ENCODE measurements around the gene GAGE12J. TPM values are rescaled to one million over a fixed set of nuclear protein-coding genes. Genes with fewer than 3 reads are reported as not detected.
A peak's percentile ranks its signal among the peaks of the same experiment; 100 is the strongest.
"Not testable (repeated sequence)": the region's sequence is repeated elsewhere in the genome, so short reads cannot be mapped to it uniquely, and the experiment has no call there.

GAGE12J gene, protein sequence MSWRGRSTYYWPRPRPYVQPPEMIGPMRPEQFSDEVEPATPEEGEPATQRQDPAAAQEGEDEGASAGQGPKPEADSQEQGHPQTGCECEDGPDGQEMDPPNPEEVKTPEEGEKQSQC
- total RNA-seq, result not detected

DNA sequence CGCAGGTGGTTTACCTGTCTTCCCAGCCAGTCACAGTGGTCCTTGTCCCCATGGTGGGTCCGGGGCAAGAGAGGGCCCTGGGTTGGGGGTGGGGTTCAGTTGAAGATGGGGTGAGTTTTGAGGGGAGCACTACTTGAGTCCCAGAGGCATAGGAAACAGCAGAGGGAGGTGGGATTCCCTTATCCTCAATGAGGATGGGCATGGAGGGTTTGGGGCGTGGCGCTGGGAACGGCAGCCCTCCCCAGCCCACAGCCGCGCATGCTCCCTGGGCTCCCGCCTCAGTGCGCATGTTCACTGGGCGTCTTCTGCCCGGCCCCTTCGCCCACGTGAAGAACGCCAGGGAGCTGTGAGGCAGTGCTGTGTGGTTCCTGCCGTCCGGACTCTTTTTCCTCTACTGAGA is at the start of gene GAGE12J:
GAGE12J (plus strand) TSS at position 301 of the 400 bp plus-strand sequence. CDS start 1,157 bp downstream, outside the sequence.
- H3K36me3 ChIP-seq; ATAC-seq; H3K4me3 ChIP-seq; H3K27ac ChIP-seq; DNase-seq; intact Hi-C loops (cut with DNase I; ENCODE audit: low total_unique reads); H3K9me3 ChIP-seq; in situ Hi-C loops (cut with MboI; ENCODE audit: low sequenced_read_pairs in 4 of 4); H3K27me3 ChIP-seq; H3K4me1 ChIP-seq: not testable (repeated sequence)

DNA sequence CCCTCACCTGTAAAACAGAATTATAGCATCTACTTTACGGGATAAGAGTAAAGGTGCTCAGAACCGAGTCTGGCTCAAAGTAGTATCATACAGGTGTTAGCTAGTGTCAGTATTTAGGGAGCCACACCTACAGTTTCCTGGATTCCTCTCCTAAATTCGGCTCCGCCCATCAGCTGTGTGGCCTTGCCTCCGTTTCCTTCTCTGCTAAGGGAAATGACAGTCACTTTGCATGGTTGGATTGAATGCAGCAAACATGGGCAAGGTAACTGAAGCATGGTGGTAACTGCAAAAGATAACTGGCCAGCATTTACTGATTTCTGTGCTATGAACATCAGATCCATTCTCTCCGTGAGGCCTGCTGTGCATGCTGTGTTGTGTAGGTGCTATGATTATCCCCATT is 49.4 kb upstream of the GAGE12J start:
- no peak overlapping the region for H3K4me3 ChIP-seq
- intact Hi-C loops (cut with DNase I; ENCODE audit: low total_unique reads), result loop anchor here (5.0 kb wide), 1 partner anchor 470 kb away; the partner anchor contains the start of gene HDAC6
- H3K27me3 ChIP-seq, result no peaks in the 10 kb centered on the region
- peaks cover 9 to 15% of the 10 kb centered on the region in 2 donors for H3K4me1 ChIP-seq
- DNase-seq (no peak), ATAC-seq (no peak)
- no peak for TF ChIP-seq POLR2A (IDR thresholded peaks at IDR 0.05)
- TF ChIP-seq, protein P1, sequence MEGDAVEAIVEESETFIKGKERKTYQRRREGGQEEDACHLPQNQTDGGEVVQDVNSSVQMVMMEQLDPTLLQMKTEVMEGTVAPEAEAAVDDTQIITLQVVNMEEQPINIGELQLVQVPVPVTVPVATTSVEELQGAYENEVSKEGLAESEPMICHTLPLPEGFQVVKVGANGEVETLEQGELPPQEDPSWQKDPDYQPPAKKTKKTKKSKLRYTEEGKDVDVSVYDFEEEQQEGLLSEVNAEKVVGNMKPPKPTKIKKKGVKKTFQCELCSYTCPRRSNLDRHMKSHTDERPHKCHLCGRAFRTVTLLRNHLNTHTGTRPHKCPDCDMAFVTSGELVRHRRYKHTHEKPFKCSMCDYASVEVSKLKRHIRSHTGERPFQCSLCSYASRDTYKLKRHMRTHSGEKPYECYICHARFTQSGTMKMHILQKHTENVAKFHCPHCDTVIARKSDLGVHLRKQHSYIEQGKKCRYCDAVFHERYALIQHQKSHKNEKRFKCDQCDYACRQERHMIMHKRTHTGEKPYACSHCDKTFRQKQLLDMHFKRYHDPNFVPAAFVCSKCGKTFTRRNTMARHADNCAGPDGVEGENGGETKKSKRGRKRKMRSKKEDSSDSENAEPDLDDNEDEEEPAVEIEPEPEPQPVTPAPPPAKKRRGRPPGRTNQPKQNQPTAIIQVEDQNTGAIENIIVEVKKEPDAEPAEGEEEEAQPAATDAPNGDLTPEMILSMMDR (IDR thresholded peaks at IDR 0.05 in 4 of 5, conservative IDR thresholded peaks at IDR 0.05 in 1 of 5), result no peak
- H3K9me3 ChIP-seq, result no peaks in the 10 kb centered on the region
- in situ Hi-C loops (cut with MboI; ENCODE audit: low sequenced_read_pairs in 4 of 4), result no loop called here
- no peaks in the 10 kb centered on the region for H3K36me3 ChIP-seq
- H3K27ac ChIP-seq, result no peak overlapping the region

DNA sequence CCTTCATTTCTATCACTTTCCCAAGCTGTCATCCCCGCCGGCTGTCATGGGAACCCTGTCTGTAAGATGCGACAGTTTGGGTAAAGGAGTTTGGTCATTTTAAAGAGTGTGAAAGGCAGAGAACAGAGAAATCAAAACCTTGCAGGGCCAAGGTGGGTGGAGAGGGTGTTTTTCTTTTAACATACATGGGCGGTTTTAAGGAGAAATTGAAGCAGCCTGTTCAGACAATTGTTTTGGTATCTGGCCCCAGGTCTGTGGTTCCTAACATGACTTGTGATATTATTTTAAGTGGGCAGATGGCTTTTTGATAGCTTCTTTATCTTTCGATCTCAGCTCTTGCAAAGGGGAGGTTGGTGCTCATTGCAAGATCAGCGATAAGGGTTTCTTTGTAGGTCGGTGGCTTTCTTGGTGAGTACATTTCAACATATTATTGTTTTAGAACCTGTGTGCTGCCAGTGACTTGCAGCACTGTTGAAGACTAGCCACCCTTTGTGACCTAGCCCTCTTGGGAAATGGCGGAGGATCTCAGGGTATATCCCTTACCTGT is 48.6 kb upstream of the GAGE12J start:
- in situ Hi-C loops (cut with MboI; ENCODE audit: low sequenced_read_pairs in 4 of 4), result no loop called here
- Histone ChIP-seq H3K27me3 (no peaks in the 10 kb centered on the region), H3K4me1 (peaks cover 9 to 15% of the 10 kb centered on the region in 2 donors), H3K27ac (no peak overlapping the region), H3K36me3 (no peaks in the 10 kb centered on the region), H3K9me3 (no peaks in the 10 kb centered on the region), H3K4me3 (no peak overlapping the region)
- TF ChIP-seq, protein P1 (IDR thresholded peaks at IDR 0.05 in 4 of 5, conservative IDR thresholded peaks at IDR 0.05 in 1 of 5), result no peak
- no peak for TF ChIP-seq POLR2A (IDR thresholded peaks at IDR 0.05)
- intact Hi-C loops (cut with DNase I; ENCODE audit: low total_unique reads), result loop anchor here (5.0 kb wide), 1 partner anchor 471 kb away; the partner anchor contains the start of gene HDAC6
- ATAC-seq, result no peak
- DNase-seq, result no peak

DNA sequence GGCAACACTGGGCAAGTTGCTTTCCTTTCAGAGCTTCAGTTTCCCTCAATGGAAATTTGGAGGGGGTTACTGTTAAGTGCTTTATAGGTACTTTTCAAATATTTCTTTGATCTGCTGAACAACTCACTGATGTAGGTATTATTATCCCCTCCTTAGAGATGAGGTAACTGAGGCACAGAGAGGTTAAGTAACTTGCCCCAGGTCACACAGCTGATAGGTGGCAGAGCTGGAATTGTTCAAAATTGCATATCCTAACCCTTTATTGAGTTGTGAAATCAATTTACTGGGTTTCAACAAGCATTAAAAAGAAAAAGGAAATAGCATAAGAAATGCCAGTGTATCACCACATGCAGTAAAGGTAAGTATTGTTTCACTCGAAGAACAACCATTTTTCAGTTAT is 45.6 kb upstream of the GAGE12J start:
- DNase-seq (no peak), ATAC-seq (no peak)
- Histone ChIP-seq H3K9me3 (no peaks in the 10 kb centered on the region), H3K4me3 (no peak overlapping the region), H3K27ac (peak overlapping the region in 1 of 4 donors; percentile 52), H3K4me1 (peaks cover 9 to 13% of the 10 kb centered on the region in 2 donors), H3K27me3 (no peaks in the 10 kb centered on the region), H3K36me3 (no peaks in the 10 kb centered on the region)
- intact Hi-C loops (cut with DNase I; ENCODE audit: low total_unique reads), result no loop called here
- in situ Hi-C loops (cut with MboI; ENCODE audit: low sequenced_read_pairs in 4 of 4), result no loop called here
- no peak for TF ChIP-seq POLR2A (IDR thresholded peaks at IDR 0.05)
- TF ChIP-seq, protein P1 (IDR thresholded peaks at IDR 0.05 in 4 of 5, conservative IDR thresholded peaks at IDR 0.05 in 1 of 5), result no peak

DNA sequence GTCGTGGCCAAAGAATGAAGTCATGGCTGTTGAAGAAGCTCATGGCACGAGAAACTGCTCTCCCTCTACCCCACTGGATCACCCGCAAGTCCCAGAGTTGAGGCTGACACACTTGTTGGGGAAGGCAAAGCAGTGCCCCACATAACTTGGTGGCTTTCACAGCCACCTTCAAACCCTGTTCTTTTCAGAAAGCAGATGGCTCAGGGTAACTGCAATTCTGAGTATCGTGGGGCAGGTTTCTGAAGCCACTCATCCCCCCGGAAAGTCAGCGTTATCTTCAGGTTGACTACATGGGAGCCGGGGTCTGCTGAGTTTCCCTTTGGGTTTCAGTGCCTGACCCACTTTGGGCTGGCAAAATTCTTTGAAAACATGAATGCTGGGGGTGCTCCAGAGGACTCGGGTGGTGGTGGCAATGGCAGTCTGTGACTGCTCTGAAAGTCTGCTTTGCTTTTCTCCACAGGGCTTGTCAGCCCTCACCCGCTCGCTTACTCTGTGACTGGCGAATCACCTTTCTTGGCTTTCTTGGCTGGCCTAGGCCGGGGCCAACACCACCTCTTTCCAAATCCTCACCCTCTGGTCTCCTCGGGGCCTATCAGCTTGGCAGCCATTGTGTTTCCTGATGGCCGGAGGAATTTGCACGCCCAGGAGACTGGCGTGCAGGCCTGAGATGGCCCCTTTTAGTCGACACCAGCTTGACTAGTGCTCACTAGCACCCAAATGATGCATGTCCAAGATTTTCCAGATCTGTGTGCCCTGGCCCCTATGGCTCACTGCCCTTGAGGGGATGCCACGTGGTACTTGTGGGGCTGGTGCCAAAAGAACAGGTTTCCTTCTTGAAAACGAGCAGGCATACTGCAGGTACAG is 44.9 kb upstream of the GAGE12J start:
- no peak overlapping the region for H3K4me3 ChIP-seq
- H3K27ac ChIP-seq, result peak overlapping the region in 2 of 4 donors; percentile 44 to 52
- in situ Hi-C loops (cut with MboI; ENCODE audit: low sequenced_read_pairs in 4 of 4), result no loop called here
- ATAC-seq (peak in 1 of 2 donors; percentile 74), DNase-seq (peak in 1 of 2 donors; percentile 21)
- intact Hi-C loops (cut with DNase I; ENCODE audit: low total_unique reads), result no loop called here
- no peaks in the 10 kb centered on the region for H3K27me3 ChIP-seq
- H3K9me3 ChIP-seq, result no peaks in the 10 kb centered on the region
- TF ChIP-seq, protein P1 (IDR thresholded peaks at IDR 0.05 in 4 of 5, conservative IDR thresholded peaks at IDR 0.05 in 1 of 5), result no peak
- TF ChIP-seq POLR2A (IDR thresholded peaks at IDR 0.05), result no peak
- peaks cover 9% of the 10 kb centered on the region in 2 donors for H3K4me1 ChIP-seq
- H3K36me3 ChIP-seq, result no peaks in the 10 kb centered on the region
